Tibial artery (tissue), 4 donors: ENCODE results near the gene SOCS1.

Experiments used
- DNase-seq, 2 donors: peaks; one replicate each; pipeline ENCODE4 v3.0.0-alpha.2; 2019
- H3K27ac ChIP-seq, 2 donors: fragments of 200-600 bp; sonication (generic) in 1 of 2; 1 replicate in 1 of 2; 2 replicates in 1 of 2; pipeline ENCODE4 v1.5.1; 2018 to 2019; ENCODE audit warnings: mild to moderate bottlenecking in 1 of 2
- H3K27me3 ChIP-seq, 2 donors: fragments of 200-600 bp; sonication (generic) in 1 of 2; one replicate each; pipeline versions ENCODE4 v1.5.1 to v1.6.0; 2016 to 2019
- H3K36me3 ChIP-seq, 3 donors: fragments of 200-600 bp; sonication (generic) in 2 of 3; one replicate each; pipeline ENCODE4 v1.5.1; 2016 to 2019; ENCODE audit warnings: mild to moderate bottlenecking in 2 of 3
- H3K4me1 ChIP-seq, 4 donors: fragments of 200-600 bp; sonication (generic) in 2 of 4; 1 replicate in 3 of 4; 2 replicates in 1 of 4; pipeline ENCODE4 v1.5.1; 2016 to 2019
- H3K4me3 ChIP-seq, 2 donors: fragments of 200-600 bp; sonication (generic) in 1 of 2; 1 replicate in 1 of 2; 2 replicates in 1 of 2; pipeline ENCODE4 v1.5.1; 2018 to 2019; ENCODE audit warnings: mild to moderate bottlenecking in 2 of 2
- H3K9me3 ChIP-seq, 3 donors: fragments of 200-600 bp; sonication (generic) in 1 of 3; one replicate each; pipeline ENCODE4 v1.5.1; 2016 to 2019
- intact Hi-C: fragments of 100-400 bp; cut with DNase I; formaldehyde crosslinking; loops from one replicate; pipeline ENCODE4 v1.15.0; 2023; ENCODE audit warnings: low total_unique reads
- TF ChIP-seq, protein P1 (sequence below), 2 experiments: fragments of 200-600 bp in 1 of 2; fragments of 450-650 bp in 1 of 2; IDR thresholded peaks; one replicate each; pipeline ENCODE4 v1.5.1; 2017 to 2019; ENCODE audit warnings: antibody characterized with exemption in 2 of 2, mild to moderate bottlenecking in 1 of 2, moderate library complexity in 1 of 2

SOCS1 gene

DNA sequence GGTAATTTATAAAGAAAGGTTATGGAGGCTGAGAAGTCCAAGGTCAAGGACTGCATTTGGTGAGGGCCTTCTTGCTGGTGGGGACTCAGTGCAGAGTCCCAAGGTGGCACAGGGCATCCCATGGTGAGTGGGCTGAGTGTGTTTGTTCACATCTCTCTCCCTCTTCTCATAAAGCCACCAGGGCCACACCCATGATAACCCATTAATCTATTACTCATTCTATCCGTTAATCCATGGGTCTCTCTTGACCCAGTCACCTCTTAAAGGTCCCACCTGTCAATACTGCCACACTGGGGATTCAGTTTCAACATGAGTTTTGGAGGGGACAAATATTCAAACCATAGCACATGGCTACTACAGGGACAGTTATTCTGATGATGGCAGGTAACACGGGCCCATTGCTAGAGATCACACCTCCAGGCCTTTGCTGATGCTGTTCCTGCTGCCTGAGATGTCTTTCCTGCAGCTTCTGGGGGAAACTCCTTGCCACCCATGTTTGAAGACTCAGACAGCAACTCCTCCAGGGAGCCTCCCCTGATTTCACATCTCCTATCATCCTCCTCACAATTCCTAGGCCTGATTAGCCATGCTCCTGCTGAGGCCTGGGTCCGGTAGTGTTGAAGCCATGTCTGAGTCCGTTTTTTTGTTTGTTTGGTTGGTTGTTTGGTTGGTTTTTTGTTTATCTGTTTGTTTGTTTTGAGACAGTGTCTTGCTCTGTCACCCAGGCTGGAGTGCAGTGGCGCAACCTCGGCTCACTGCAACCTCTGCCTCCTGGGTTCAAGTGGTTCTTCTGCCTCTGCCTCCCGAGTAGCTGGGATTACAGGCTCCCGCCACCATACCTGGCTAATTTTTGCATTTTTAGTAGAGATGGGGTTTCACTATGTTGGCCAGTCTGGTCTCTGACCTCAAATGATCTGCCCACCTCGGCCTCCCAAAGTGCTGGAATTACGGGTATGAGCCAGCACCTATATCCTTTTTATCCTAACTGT lies 16.1 kb downstream of the SOCS1 start:
- H3K4me3 ChIP-seq: no peak overlapping the region
- no peaks in the 10 kb centered on the region for H3K27me3 ChIP-seq
- peak overlapping the region in 1 of 2 donors; percentile 17 for H3K27ac ChIP-seq
- H3K36me3 ChIP-seq: no peaks in the 10 kb centered on the region
- H3K9me3 ChIP-seq: no peaks in the 10 kb centered on the region
- intact Hi-C loops: no loop called here
- TF ChIP-seq, protein P1, sequence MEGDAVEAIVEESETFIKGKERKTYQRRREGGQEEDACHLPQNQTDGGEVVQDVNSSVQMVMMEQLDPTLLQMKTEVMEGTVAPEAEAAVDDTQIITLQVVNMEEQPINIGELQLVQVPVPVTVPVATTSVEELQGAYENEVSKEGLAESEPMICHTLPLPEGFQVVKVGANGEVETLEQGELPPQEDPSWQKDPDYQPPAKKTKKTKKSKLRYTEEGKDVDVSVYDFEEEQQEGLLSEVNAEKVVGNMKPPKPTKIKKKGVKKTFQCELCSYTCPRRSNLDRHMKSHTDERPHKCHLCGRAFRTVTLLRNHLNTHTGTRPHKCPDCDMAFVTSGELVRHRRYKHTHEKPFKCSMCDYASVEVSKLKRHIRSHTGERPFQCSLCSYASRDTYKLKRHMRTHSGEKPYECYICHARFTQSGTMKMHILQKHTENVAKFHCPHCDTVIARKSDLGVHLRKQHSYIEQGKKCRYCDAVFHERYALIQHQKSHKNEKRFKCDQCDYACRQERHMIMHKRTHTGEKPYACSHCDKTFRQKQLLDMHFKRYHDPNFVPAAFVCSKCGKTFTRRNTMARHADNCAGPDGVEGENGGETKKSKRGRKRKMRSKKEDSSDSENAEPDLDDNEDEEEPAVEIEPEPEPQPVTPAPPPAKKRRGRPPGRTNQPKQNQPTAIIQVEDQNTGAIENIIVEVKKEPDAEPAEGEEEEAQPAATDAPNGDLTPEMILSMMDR (IDR thresholded peaks at IDR 0.05): no peak
- no peak for DNase-seq
- H3K4me1 ChIP-seq: no peaks in the 10 kb centered on the region

DNA sequence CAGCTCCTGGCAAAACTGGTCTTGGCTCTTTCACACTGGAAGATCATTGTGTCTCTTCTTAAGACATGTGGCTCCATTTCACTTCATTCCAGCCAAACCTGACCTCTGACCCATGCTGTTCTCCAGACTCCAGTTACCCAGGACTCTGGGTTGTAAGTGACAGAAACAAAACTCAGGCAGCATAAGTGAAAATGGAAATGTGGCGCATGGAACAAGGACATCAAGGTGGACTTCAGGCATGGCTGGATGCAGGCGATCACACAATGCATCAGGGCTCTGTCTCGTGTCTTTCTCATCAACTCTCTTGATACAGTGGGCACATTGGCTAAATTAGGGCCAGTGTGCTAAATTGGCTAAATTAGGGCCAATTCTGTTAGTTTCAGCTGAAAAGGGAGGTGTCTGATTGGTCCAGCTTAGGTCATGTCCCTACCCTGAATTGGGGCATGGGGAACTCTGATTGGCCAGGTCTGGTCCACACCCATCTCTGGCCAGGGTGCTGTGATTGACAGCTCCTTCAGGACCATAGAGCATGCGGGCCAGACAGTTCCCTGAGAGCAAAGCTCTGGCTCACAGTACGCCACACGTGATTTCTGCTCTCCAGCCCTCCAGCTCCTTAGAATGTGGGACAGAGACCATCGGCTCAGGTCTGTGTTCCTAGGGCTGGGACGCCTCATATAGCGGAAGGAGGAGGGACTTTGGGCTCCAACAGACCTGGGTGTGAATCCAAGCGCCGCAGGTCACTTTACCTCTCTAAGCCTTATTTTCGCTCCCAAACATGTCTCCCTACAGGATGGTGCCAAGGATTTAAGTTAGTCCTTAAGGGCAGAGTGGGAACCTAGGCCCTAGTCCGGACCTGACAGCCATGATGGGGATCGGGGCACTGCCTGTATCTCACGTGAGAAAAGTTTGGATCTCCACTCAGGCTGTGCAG lies 17.5 kb downstream of the SOCS1 start:
- intact Hi-C loops: no loop called here
- DNase-seq: no peak
- TF ChIP-seq, protein P1 (IDR thresholded peaks at IDR 0.05): no peak

DNA sequence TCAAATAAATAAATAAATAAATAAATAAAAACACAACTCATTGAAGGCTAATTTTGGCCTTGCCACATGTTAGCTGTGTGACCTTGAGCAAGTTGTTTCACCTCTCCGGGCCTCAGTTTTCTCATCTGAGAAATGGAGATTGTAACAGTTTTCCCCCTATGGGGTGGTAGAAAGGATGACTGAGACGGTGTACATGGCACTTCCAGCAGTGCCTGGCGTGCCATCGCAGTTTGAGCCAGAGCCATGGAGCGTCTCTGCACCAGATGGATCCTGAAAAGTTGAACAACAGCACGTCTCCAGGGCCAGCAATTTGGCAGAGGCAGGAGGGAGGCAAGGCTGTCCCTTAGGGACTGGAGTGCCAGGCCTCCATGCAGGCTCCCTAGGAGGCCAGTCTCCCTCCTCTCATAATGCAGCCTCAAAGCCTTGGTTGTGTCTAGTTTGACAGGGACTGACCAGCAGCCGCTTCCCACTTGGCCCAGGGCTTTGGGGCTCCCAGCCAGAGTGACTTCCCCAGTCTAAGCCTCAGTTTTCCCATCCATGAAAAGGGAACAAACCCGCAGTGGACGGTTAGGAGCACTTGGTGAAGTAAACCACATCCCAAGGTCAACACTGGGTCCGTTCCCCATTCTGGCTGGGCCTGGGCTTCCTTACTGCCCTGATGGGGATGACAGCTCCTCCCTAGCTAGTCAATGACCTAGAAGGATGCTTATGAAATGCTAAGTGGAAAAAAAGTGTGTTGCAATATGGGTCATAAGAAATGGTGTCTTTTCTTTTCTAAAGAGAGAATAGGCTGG lies 19.3 kb downstream of the SOCS1 start:
- intact Hi-C loops: no loop called here
- TF ChIP-seq, protein P1 (IDR thresholded peaks at IDR 0.05): no peak
- Histone ChIP-seq H3K9me3 (no peaks in the 10 kb centered on the region), H3K4me1 (peaks cover 0 to 6% (median 0%) of the 10 kb centered on the region in 4 donors), H3K4me3 (no peak overlapping the region), H3K27me3 (peaks cover 0 to 3% of the 10 kb centered on the region in 2 donors), H3K27ac (no peak overlapping the region), H3K36me3 (no peaks in the 10 kb centered on the region)
- DNase-seq: no peak

More for the DNA sequence above, 17.5 kb downstream of the SOCS1 start:
- no peaks in the 10 kb centered on the region for H3K4me1 ChIP-seq
- H3K27me3 ChIP-seq: no peaks in the 10 kb centered on the region
- H3K27ac ChIP-seq: no peak overlapping the region
- no peak overlapping the region for H3K4me3 ChIP-seq
- H3K36me3 ChIP-seq: no peaks in the 10 kb centered on the region
- no peaks in the 10 kb centered on the region for H3K9me3 ChIP-seq

GRCh38 chr16:11235703-11235991 lies 20.4 kb downstream of the SOCS1 start:
- no peaks in the 10 kb centered on the region for H3K36me3 ChIP-seq
- TF ChIP-seq, protein P1 (IDR thresholded peaks at IDR 0.05): no peak
- H3K27me3 ChIP-seq: peaks cover 0 to 3% of the 10 kb centered on the region in 2 donors
- peaks cover 0 to 6% (median 0%) of the 10 kb centered on the region in 4 donors for H3K4me1 ChIP-seq
- no peak overlapping the region for H3K27ac ChIP-seq
- no peaks in the 10 kb centered on the region for H3K9me3 ChIP-seq
- DNase-seq: no peak
- intact Hi-C loops: no loop called here
- H3K4me3 ChIP-seq: no peak overlapping the region
